Hepatocyte (in vitro differentiated cells): ENCODE results near the gene NRTN. TPM values are rescaled to one million over a fixed set of nuclear protein-coding genes. Genes with fewer than 3 reads are reported as not detected.

Experiments used
- DNase-seq: peaks from one replicate; pipeline ENCODE4 v3.0.0-alpha.2; 2016; ENCODE audit warnings: low spot score
- H2AFZ ChIP-seq: fragments of 200-600 bp; sonication (generic); 2 replicates; pipeline ENCODE4 v1.6.0; 2016; ENCODE audit warnings: antibody characterized with exemption, mild to moderate bottlenecking
- H3K27ac ChIP-seq: fragments of 200-600 bp; sonication (generic); 2 replicates; pipeline ENCODE4 v1.5.1; 2016; ENCODE audit warnings: mild to moderate bottlenecking
- H3K27me3 ChIP-seq: fragments of 200-600 bp; sonication (generic); 2 replicates; pipeline ENCODE4 v1.6.1; 2016
- H3K36me3 ChIP-seq: fragments of 200-600 bp; sonication (generic); replicated peaks from 2 replicates; pipeline ENCODE4 v1.5.1; 2016; ENCODE audit warnings: low read depth; ENCODE audit not compliant: insufficient read depth
- H3K4me1 ChIP-seq: fragments of 200-600 bp; sonication (generic); 2 replicates; pipeline ENCODE4 v1.5.1; 2016; ENCODE audit warnings: mild to moderate bottlenecking, moderate library complexity; ENCODE audit not compliant: insufficient read depth
- H3K4me2 ChIP-seq: fragments of 200-600 bp; sonication (generic); 2 replicates; pipeline ENCODE4 v1.6.0; 2016
- H3K4me3 ChIP-seq: fragments of 200-600 bp; sonication (generic); 2 replicates; pipeline ENCODE4 v1.5.1; 2016; ENCODE audit warnings: mild to moderate bottlenecking
- H3K79me2 ChIP-seq: fragments of 200-600 bp; sonication (generic); 2 replicates; pipeline ENCODE4 v1.6.0; 2017; ENCODE audit warnings: mild to moderate bottlenecking
- H3K9me2 ChIP-seq: fragments of 200-600 bp; sonication (generic); replicated peaks from 2 replicates; pipeline ENCODE4 v1.6.0; 2017; ENCODE audit warnings: mild to moderate bottlenecking; ENCODE audit not compliant: insufficient read depth
- H3K9me3 ChIP-seq: fragments of 200-600 bp; sonication (generic); 2 replicates; pipeline ENCODE4 v1.5.1; 2016; ENCODE audit warnings: low read depth, mild to moderate bottlenecking
- H4K20me1 ChIP-seq: fragments of 200-600 bp; sonication (generic); 2 replicates; pipeline ENCODE4 v1.6.0; 2016; ENCODE audit warnings: mild to moderate bottlenecking; ENCODE audit not compliant: insufficient read depth, poor library complexity, severe bottlenecking
- EZH2 ChIP-seq: fragments of 200-600 bp; sonication (generic); IDR thresholded peaks from 2 replicates; pipeline ENCODE4 v1.6.1; 2016; ENCODE audit warnings: antibody characterized with exemption, mild to moderate bottlenecking, borderline replicate concordance
- EZH2phosphoT487 ChIP-seq: fragments of 200-600 bp; sonication (generic); IDR thresholded peaks from one replicate; pipeline ENCODE4 v1.6.1; 2018; ENCODE audit warnings: antibody characterized with exemption, mild to moderate bottlenecking, low read depth, moderate library complexity; ENCODE audit not compliant: unreplicated experiment, severe bottlenecking
- WGBS: methylation state at CpG from one replicate; pipeline ENCODE4 v1.1.6; 2016; ENCODE audit warnings: low lambda C conversion rate; ENCODE audit errors: missing lambda C conversion rate; 5-methylcytosine and 5-hydroxymethylcytosine counted together
- polyA plus RNA-seq: library from polyadenylated mRNA; unstranded; fragments of >200 nt; fragmentation: Nextera tagmentation; extraction: Ambion mirVana; gene quantifications from 2 replicates; pipeline ENCODE4 v1.2.1, GENCODE V29; 2016
- total RNA-seq: library from RNA; depleted of rRNA; stranded (reverse); fragments of >200 nt; gene quantifications from 2 replicates; pipeline ENCODE4 v1.2.3, GENCODE V29; 2014
- TF ChIP-seq, protein P1 (sequence below): fragments of 200-600 bp; sonication (generic); IDR thresholded peaks from 2 replicates; pipeline ENCODE4 v1.5.1; 2016; ENCODE audit warnings: antibody characterized with exemption, mild to moderate bottlenecking; ENCODE audit not compliant: poor library complexity

The NRTN gene
- total and polyA plus RNA-seq, 2 experiments from 2014 or later = 2.7 to 31.1 TPM

DNA sequence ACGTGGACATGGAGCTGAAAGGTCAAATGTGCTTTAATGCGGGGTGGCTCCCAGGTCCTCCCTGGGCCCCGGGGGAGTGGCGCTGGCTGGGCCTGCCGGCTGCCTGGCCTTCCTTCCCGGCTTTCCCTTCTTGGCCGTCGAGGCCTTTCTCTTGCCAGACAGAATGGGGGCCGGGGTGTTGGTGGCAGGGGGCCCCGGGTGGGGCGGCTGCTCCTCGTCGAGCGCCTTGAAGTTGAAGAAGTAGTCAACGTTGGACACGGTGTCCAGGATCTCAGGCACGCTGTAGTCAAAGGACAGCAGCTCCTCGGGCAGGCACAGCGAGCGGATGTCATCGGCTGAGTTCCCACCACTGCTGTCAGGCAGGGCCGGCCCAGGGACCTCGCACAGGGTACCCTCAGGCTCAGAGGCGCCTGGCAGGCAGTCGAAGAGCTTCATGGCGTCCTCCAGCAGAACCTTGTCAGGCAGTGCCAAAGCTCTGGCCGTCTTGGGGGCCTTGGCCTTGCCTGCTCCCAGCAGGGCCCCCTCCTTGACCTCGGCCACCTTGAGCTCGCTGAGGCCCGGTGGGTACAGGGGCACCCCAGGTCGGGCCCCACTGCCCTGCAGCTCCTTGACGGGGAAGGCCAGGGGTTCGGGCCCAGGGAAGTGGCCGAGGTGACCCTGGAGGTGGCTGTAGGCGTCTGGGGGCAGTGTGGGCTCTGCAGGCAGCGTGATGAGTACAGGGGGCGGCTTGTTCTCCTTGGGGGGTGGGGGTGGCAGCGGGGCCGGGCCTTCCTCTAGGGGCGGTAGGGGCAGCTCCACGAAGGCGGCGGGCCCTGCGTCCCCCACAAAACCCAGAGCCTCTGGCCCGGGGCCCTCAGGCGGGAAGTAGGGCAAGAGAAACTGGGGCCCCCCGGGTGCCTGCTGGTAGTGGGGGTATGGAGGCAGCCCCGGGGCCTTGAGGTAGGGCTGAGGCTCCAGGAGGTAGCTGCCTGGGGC, 21.6 kb upstream of the NRTN start:
- TF ChIP-seq, protein P1, sequence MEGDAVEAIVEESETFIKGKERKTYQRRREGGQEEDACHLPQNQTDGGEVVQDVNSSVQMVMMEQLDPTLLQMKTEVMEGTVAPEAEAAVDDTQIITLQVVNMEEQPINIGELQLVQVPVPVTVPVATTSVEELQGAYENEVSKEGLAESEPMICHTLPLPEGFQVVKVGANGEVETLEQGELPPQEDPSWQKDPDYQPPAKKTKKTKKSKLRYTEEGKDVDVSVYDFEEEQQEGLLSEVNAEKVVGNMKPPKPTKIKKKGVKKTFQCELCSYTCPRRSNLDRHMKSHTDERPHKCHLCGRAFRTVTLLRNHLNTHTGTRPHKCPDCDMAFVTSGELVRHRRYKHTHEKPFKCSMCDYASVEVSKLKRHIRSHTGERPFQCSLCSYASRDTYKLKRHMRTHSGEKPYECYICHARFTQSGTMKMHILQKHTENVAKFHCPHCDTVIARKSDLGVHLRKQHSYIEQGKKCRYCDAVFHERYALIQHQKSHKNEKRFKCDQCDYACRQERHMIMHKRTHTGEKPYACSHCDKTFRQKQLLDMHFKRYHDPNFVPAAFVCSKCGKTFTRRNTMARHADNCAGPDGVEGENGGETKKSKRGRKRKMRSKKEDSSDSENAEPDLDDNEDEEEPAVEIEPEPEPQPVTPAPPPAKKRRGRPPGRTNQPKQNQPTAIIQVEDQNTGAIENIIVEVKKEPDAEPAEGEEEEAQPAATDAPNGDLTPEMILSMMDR = no peak
- TF ChIP-seq EZH2 (no peak), EZH2phosphoT487 (no peak)
- Histone ChIP-seq H3K4me3 (no peak overlapping the region), H3K4me2 (no peak overlapping the region), H4K20me1 (no peaks in the 10 kb centered on the region), H3K9me3 (no peaks in the 10 kb centered on the region), H3K79me2 (no peaks in the 10 kb centered on the region), H3K9me2 (no peaks in the 10 kb centered on the region), H3K27me3 (no peaks in the 10 kb centered on the region), H3K27ac (no peak overlapping the region), H3K4me1 (no peaks in the 10 kb centered on the region), H2AFZ (no peak overlapping the region), H3K36me3 (no peaks in the 10 kb centered on the region)
- 94% methylated on average over 37 of the region's 48 CpGs for WGBS
- DNase-seq = no peak

DNA sequence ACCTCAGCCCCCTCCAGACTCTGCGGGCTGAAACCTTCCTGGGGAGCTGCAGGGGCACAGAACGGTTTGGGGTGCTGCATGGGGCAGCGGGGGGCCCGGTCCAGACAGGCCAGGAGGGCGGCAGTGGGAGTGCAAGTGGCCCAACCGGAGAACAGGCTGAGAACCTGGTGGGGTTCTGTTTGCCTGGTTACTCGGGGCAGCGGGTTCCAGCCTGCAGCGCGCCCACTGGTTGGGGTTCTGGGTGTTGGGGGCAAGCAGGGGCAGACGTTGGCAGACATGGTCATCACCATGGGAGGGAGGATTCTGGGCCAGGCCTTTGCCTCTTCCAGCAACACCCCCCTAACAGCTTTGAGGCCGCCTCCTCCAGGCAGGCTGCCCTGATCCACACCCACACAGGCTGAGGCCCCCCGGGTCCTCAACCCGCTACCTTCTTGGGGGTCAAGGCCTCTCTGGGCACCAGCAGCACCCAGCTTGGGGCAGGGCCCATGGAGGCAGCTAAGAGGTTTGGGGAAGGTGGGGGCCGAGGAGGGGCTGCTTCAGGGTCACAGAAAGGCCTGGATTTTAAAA, 20.2 kb upstream of the NRTN start, which contains the start of gene PRR22:
PRR22 (minus strand) TSS at position 166 of the 567 bp plus-strand sequence; CDS start at position 80, 86 bp downstream.
- 97% methylated on average over 11 of the region's 15 CpGs for WGBS
- Histone ChIP-seq H3K79me2 (no peaks in the 10 kb centered on the region), H3K9me2 (no peaks in the 10 kb centered on the region), H3K4me1 (no peaks in the 10 kb centered on the region), H3K27ac (no peak within 1 kb of the TSS), H3K4me2 (no peak within 1 kb of the TSS), H3K36me3 (no peaks in the 10 kb centered on the region), H2AFZ (no peak within 1 kb of the TSS), H4K20me1 (no peaks in the 10 kb centered on the region), H3K9me3 (no peaks in the 10 kb centered on the region), H3K4me3 (no peak within 1 kb of the TSS), H3K27me3 (no peaks in the 10 kb centered on the region)
- no peak for DNase-seq
- TF ChIP-seq EZH2 = no peak
- TF ChIP-seq, protein P1 = no peak
- no peak for TF ChIP-seq EZH2phosphoT487

- no peak overlapping the region for H3K27ac ChIP-seq
- peaks cover 4% of the 10 kb centered on the region for H3K79me2 ChIP-seq
- 97% methylated on average over 32 of the region's 37 CpGs for WGBS
- H4K20me1 ChIP-seq = peaks cover 4% of the 10 kb centered on the region
- no peaks in the 10 kb centered on the region for H3K36me3 ChIP-seq
- TF ChIP-seq, protein P1 = no peak
- TF ChIP-seq EZH2phosphoT487 = no peak
- TF ChIP-seq EZH2 = no peak
- H2AFZ ChIP-seq = no peak overlapping the region
- DNase-seq = no peak
- no peak overlapping the region for H3K4me2 ChIP-seq
- no peaks in the 10 kb centered on the region for H3K9me3 ChIP-seq
- peaks cover 5% of the 10 kb centered on the region for H3K4me1 ChIP-seq
- H3K9me2 ChIP-seq = no peaks in the 10 kb centered on the region
- no peaks in the 10 kb centered on the region for H3K27me3 ChIP-seq
- no peak overlapping the region for H3K4me3 ChIP-seq
These were observed 19.4 kb upstream of the NRTN start for GRCh38 chr19:5785423-5785822.
